Measurements from ENCODE around the gene LARGE1. TPM values are rescaled to one million over a fixed set of nuclear protein-coding genes. Genes with fewer than 3 reads are reported as not detected.

Gene LARGE1
- total and polyA plus RNA-seq, 9 of the 15 experiments (the other 6 are each of a cell fraction or from before 2014, with no cell fraction given), result 0.01 to 0.66 (median 0.14) TPM; not detected in 2

DNA sequence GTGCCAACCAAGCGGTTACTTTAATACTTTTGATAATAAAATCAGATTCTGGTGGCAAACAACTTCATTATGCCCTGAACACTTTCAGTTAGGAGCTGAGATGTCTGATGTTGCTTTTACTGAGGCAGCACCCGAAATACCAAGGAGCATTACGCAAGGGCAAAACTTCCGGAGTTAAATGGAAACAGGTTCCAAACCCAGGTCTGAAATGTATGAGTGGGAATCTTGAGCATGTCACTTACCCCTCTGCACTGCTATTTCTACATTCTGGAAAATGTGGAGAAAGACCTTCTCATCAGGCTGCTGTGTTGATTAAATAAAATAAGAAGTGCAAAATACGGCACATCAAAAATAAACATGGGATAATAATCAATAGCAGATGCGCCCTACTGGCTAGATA, 315.1 kb downstream of the LARGE1 start (continued):
- no peak for TF ChIP-seq DMBX1 (CRISPR knock-in tag; IDR thresholded peaks at IDR 0.05; ENCODE audit: borderline replicate concordance)

DNA sequence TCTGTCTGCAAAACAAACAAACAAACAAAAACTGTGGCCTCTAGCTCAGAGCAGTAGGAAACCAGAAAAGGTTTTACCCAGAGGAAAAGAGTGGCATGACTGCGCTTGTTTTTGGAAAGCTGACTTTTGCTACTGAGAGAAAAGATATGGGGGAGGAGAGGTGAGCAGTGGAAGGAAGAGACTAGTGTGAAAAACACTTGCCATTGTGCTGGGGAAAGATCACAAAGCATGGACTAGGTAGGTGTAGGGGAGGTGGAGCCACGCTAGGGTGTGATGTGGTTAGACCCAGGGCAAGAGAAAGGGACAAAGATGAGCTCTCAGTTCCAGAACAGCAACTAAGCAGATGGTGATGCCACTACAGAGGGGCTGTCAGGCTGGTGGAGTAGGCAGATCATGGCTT, 319.2 kb downstream of the LARGE1 start:
- DNase-seq (ENCODE audit: extremely low read depth in 1 of 4, low spot score in 3 of 4), result no peak
- no peaks in the 10 kb centered on the region for H3K9me3 ChIP-seq (replicated peaks; ENCODE audit: control insufficient read depth, insufficient read depth, low read depth, low read length)
- ChIA-PET POLR2A (interaction anchor here (0.6 kb wide), 1 partner anchor 128 kb away, joined by 3 read pairs; no protein-coding TSS in a partner anchor), CTCF (ENCODE audit: low intra/inter-chr PET ratio) (no interaction called here)
- in situ Hi-C loops (cut with MboI) (no loop called here), intact Hi-C loops (cut with micrococcal nuclease) (no loop called here)
- H3K27me3 ChIP-seq (ENCODE audit: control insufficient read depth in 2 of 2, insufficient read depth in 2 of 2, low read length in 2 of 2), result no peaks in the 10 kb centered on the region
- no peaks in the 10 kb centered on the region for H4K20me1 ChIP-seq (replicated peaks; ENCODE audit: control insufficient read depth, insufficient read depth, low read length)
- WGBS (ENCODE audit: insufficient coverage, low coverage, missing lambda C conversion rate), result 0% methylated on average over 2 of the region's 2 CpGs
- no peak for ATAC-seq
- H3K9ac ChIP-seq (ENCODE audit: insufficient read depth in 1 of 2, low read depth in 2 of 2, low read length in 2 of 2), result no peak overlapping the region
- TF ChIP-seq RBM34 (IDR thresholded peaks at IDR 0.05; ENCODE audit: borderline replicate concordance, insufficient read depth, low read length) (no peak), EGR1 (conservative IDR thresholded peaks at IDR 0.05) (no peak), ZNF354B (CRISPR knock-in tag; IDR thresholded peaks at IDR 0.05) (no peak), ERF (CRISPR knock-in tag; IDR thresholded peaks at IDR 0.05) (no peak), ZNF395 (CRISPR knock-in tag; IDR thresholded peaks at IDR 0.05) (no peak), ZNF717 (CRISPR knock-in tag; IDR thresholded peaks at IDR 0.05) (no peak), PHB (CRISPR knock-in tag; IDR thresholded peaks at IDR 0.05) (no peak), NFE2L1 (tag; IDR thresholded peaks at IDR 0.05; ENCODE audit: borderline replicate concordance, low read depth) (no peak), ZNF511 (CRISPR knock-in tag; IDR thresholded peaks at IDR 0.05) (no peak), SRF (CRISPR knock-in tag; IDR thresholded peaks at IDR 0.05) (no peak), ZNF232 (CRISPR knock-in tag; IDR thresholded peaks at IDR 0.05) (no peak), L3MBTL2 (IDR thresholded peaks at IDR 0.05) (no peak), HMG20B (CRISPR knock-in tag; IDR thresholded peaks at IDR 0.05) (no peak), CREM (IDR thresholded peaks at IDR 0.05; ENCODE audit: low read depth) (no peak)
- TF ChIP-seq, protein P1, sequence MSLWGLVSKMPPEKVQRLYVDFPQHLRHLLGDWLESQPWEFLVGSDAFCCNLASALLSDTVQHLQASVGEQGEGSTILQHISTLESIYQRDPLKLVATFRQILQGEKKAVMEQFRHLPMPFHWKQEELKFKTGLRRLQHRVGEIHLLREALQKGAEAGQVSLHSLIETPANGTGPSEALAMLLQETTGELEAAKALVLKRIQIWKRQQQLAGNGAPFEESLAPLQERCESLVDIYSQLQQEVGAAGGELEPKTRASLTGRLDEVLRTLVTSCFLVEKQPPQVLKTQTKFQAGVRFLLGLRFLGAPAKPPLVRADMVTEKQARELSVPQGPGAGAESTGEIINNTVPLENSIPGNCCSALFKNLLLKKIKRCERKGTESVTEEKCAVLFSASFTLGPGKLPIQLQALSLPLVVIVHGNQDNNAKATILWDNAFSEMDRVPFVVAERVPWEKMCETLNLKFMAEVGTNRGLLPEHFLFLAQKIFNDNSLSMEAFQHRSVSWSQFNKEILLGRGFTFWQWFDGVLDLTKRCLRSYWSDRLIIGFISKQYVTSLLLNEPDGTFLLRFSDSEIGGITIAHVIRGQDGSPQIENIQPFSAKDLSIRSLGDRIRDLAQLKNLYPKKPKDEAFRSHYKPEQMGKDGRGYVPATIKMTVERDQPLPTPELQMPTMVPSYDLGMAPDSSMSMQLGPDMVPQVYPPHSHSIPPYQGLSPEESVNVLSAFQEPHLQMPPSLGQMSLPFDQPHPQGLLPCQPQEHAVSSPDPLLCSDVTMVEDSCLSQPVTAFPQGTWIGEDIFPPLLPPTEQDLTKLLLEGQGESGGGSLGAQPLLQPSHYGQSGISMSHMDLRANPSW (CRISPR knock-in tag; IDR thresholded peaks at IDR 0.05), result no peak
- no peaks in the 10 kb centered on the region for H3K4me1 ChIP-seq (replicated peaks in 1 of 2; ENCODE audit: control insufficient read depth in 2 of 2, insufficient read depth in 2 of 2, low read length in 2 of 2)
- no TSS peak for BruUV-seq (replicated peaks)
- no peak overlapping the region for H2AFZ ChIP-seq (ENCODE audit: low read depth, low read length)
- FAIRE-seq, result no peak
- H3K4me2 ChIP-seq (ENCODE audit: insufficient read depth, low read length), result no peak overlapping the region
- H3K4me3 ChIP-seq, result no peak overlapping the region
- no peaks in the 10 kb centered on the region for H3K79me2 ChIP-seq (ENCODE audit: control insufficient read depth, insufficient read depth, low read length)
- no peaks in the 10 kb centered on the region for H3K36me3 ChIP-seq (ENCODE audit: control insufficient read depth, insufficient read depth, low read length)
- H3K27ac ChIP-seq (ENCODE audit: extremely low read depth, low read depth, low read length), result no peak overlapping the region
- H3K9me1 ChIP-seq (ENCODE audit: control insufficient read depth, insufficient read depth, low read length), result no peaks in the 10 kb centered on the region

Data from K562 (cell line).